Right lobe of liver (tissue), 6 donors: ENCODE measurements around the gene SPATS2L. TPM values are rescaled to one million over a fixed set of nuclear protein-coding genes. Genes with fewer than 3 reads are reported as not detected.

Source experiments
- ATAC-seq, 4 donors: fragments of 200-7000 bp; cut with Tn5 transposase; one replicate each; pipeline ENCODE4 v1.9.1; 2020; ENCODE audit warnings: mild to moderate bottlenecking in 4 of 4, moderate library complexity in 4 of 4
- DNase-seq, 3 donors: peaks; one replicate each; pipeline ENCODE4 v3.0.0-alpha.2; 2020
- H3K27ac ChIP-seq, 3 donors: fragments of 200-600 bp; one replicate each; pipeline ENCODE4 v1.8.0; 2022
- H3K27me3 ChIP-seq, 2 donors: fragments of 200-600 bp; one replicate each; pipeline ENCODE4 v1.8.0; 2022
- H3K36me3 ChIP-seq, 4 donors: fragments of 200-600 bp; sonication (generic) in 1 of 4; one replicate each; pipeline versions ENCODE4 v1.5.1 to v1.8.0; 2017 to 2022; ENCODE audit warnings: control low read depth in 1 of 4
- H3K4me1 ChIP-seq, 4 donors: fragments of 200-600 bp; sonication (generic) in 1 of 4; one replicate each; pipeline versions ENCODE4 v1.5.1 to v1.8.0; 2017 to 2022; ENCODE audit warnings: control low read depth in 1 of 4
- H3K4me3 ChIP-seq, 3 donors: fragments of 200-600 bp; one replicate each; pipeline ENCODE4 v1.8.0; 2022
- H3K9me3 ChIP-seq, 4 donors: fragments of 200-600 bp; sonication (generic) in 1 of 4; one replicate each; pipeline versions ENCODE4 v1.5.1 to v1.8.0; 2017 to 2022; ENCODE audit warnings: control low read depth in 1 of 4
- POLR2A ChIP-seq: fragments of 450-650 bp; IDR thresholded peaks from one replicate; pipeline ENCODE4 v1.6.1; 2017; ENCODE audit warnings: antibody characterized with exemption, mild to moderate bottlenecking
- WGBS: methylation state at CpG from one replicate; pipeline ENCODE4 v1.1.6; 2018; ENCODE audit warnings: low coverage, low lambda C conversion rate; ENCODE audit not compliant: insufficient coverage; ENCODE audit errors: missing lambda C conversion rate; 5-methylcytosine and 5-hydroxymethylcytosine counted together
- intact Hi-C, 2 donors: fragments of 100-400 bp; cut with DNase I; formaldehyde crosslinking; loops; one replicate each; pipeline versions ENCODE4 v1.11.2 to v1.14.1; 2022
- total RNA-seq, 6 experiments: library from RNA; depleted of rRNA in 2 of 6; stranded (reverse); fragments of >200 nt in 2 of 6; fragmentation: NEBNext Ultra II Directional in 3 of 6; extraction: Animal tissue kit (Norgen Biotek cat#: 25700) in 3 of 6; gene quantifications; one replicate each; pipeline versions ENCODE4 v1.1.0 to v1.2.4, GENCODE V29; 2016 to 2023
- TF ChIP-seq, protein P1 (sequence below), 4 donors: fragments of 200-600 bp in 3 of 4; fragments of 450-650 bp in 1 of 4; IDR thresholded peaks; one replicate each; pipeline versions ENCODE4 v1.5.1 to v1.8.0; 2016 to 2022; ENCODE audit warnings: antibody characterized with exemption in 4 of 4, mild to moderate bottlenecking in 2 of 4
- donor health status: DM: no; HTN: yes; CAD: no.
- donor health status: DM: no; HTN: no; CAD: no.
- donor health status: DM: no; HTN: no; CAD: no.
- donor health status: DM: no; HTN: yes; CAD: no.
- donor health status: DM: no; HTN: yes; CAD: no.

SPATS2L gene
- total RNA-seq, 6 experiments from 2014 or later: 60.7 to 109 (median 72.9) TPM

DNA sequence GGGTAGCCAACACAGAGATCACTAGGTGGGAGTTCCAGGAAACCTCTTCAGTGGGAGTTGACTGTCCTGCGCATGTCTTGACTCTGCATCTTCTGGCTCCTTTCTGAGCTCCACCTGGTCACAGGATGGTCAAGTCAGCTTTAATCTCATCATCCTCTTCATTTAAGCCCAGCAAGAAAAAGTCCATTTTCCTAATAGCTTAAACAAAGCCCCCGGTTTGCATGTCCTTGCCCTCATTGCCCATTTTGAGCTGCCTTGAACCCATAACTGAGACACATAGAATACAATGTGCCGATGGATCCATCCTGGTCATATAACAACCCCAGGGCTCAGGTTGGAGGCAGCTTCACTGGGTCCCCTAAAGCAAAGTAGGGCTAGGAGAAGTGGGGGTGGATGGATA lies 40.8 kb downstream of the SPATS2L start:
- intact Hi-C loops: no loop called here
- H3K27me3 ChIP-seq: no peaks in the 10 kb centered on the region
- no peak overlapping the region for H3K4me3 ChIP-seq
- ATAC-seq (no peak), DNase-seq (no peak)
- no peak for TF ChIP-seq POLR2A
- TF ChIP-seq, protein P1, sequence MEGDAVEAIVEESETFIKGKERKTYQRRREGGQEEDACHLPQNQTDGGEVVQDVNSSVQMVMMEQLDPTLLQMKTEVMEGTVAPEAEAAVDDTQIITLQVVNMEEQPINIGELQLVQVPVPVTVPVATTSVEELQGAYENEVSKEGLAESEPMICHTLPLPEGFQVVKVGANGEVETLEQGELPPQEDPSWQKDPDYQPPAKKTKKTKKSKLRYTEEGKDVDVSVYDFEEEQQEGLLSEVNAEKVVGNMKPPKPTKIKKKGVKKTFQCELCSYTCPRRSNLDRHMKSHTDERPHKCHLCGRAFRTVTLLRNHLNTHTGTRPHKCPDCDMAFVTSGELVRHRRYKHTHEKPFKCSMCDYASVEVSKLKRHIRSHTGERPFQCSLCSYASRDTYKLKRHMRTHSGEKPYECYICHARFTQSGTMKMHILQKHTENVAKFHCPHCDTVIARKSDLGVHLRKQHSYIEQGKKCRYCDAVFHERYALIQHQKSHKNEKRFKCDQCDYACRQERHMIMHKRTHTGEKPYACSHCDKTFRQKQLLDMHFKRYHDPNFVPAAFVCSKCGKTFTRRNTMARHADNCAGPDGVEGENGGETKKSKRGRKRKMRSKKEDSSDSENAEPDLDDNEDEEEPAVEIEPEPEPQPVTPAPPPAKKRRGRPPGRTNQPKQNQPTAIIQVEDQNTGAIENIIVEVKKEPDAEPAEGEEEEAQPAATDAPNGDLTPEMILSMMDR (IDR thresholded peaks at IDR 0.05): no peak
- H3K27ac ChIP-seq: no peak overlapping the region
- WGBS: 96% methylated on average over 3 of the region's 3 CpGs
- no peaks in the 10 kb centered on the region for H3K9me3 ChIP-seq
- no peaks in the 10 kb centered on the region for H3K36me3 ChIP-seq
- H3K4me1 ChIP-seq: peaks cover 0 to 11% (median 2%) of the 10 kb centered on the region in 4 donors

DNA sequence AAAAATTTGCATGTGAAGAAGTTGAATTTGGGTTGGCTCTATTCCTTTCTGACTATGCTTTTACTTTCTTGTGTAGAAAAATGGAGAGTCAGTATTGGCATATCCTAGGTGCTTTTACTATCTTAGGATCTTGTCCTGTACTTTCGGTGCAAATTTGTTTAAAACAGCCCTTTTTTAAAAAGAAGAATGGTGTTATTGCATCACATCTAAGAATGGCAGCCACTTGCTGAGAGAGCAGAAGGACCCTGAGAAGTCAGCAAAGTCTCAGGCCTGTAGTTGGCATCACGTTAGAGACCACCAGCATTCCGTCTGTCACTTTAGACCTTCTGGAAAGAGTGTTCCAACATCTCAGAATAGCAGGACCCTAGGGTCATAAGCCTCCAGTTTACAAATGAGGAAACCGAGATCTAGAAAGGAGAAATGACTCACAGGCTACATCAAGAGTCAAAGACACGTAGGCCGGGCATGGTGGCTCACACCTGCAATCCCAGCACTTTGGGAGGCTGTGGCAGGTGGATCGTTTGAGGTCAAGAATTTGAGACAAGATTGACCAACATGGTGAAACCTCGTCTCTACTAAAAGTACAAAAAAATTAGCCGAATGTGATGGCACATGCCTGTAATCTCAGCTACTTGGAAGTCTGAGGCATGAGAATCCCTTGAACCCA lies 42.5 kb downstream of the SPATS2L start:
- Histone ChIP-seq H3K9me3 (no peaks in the 10 kb centered on the region), H3K27me3 (no peaks in the 10 kb centered on the region), H3K36me3 (no peaks in the 10 kb centered on the region), H3K4me1 (peaks cover 0 to 11% (median 2%) of the 10 kb centered on the region in 4 donors), H3K4me3 (no peak overlapping the region), H3K27ac (no peak overlapping the region)
- TF ChIP-seq POLR2A: no peak
- TF ChIP-seq, protein P1 (IDR thresholded peaks at IDR 0.05): no peak
- WGBS: 91% methylated on average over 7 of the region's 9 CpGs
- intact Hi-C loops: no loop called here
- DNase-seq (no peak), ATAC-seq (peak in 2 of 4 donors; percentile 17 to 37)

DNA sequence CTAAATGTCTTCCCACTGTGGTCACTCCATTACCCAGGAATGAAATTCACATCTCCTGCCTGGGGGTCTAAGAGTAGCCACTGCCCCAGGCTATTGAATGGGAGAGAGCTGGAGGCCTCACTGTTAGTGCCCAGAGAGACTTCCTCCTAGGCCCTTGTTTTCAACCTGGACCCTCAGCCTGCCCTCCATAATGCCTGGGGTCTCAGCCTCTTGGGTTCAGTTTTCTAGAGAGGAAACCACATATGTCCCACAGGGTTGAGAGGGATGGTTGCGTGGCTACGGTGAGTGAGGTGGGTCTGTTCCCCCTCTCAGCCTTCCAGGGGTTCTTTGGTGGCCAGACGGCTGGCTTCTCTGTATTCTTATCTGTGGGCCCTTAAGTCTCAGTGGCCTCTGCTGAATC lies 43.4 kb downstream of the SPATS2L start:
- Histone ChIP-seq H3K27me3 (no peaks in the 10 kb centered on the region), H3K4me1 (peaks cover 0 to 11% (median 2%) of the 10 kb centered on the region in 4 donors), H3K27ac (no peak overlapping the region), H3K9me3 (no peaks in the 10 kb centered on the region), H3K36me3 (no peaks in the 10 kb centered on the region), H3K4me3 (no peak overlapping the region)
- intact Hi-C loops: no loop called here
- ATAC-seq: peak in 1 of 4 donors; percentile 18
- WGBS: 100% methylated on average over 1 of the region's 3 CpGs
- no peak for TF ChIP-seq POLR2A
- TF ChIP-seq, protein P1 (IDR thresholded peaks at IDR 0.05): no peak
- DNase-seq: no peak

DNA sequence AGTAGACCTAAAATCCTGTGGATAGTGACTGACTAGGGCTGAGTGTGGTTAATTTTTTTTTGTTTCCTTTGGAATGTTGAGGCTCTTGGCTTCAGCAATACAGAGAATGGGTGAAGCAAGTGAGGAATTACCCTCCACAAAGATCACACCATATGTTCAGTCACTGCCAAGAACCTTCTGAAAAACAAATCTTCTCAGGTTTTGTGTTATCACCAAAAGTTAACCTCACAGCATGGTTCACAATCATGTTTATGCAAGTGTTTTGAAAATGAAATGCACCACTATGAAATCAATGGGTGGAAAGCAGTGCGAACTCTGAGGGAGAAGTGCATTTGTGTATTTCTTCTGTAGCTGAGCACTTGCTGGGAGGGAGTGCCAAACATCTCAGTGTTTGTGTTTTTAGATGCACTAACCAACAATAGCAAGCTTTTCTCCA lies 44.4 kb downstream of the SPATS2L start:
- TF ChIP-seq, protein P1 (IDR thresholded peaks at IDR 0.05): no peak
- TF ChIP-seq POLR2A: no peak
- Histone ChIP-seq H3K36me3 (no peaks in the 10 kb centered on the region), H3K9me3 (no peaks in the 10 kb centered on the region), H3K27ac (no peak overlapping the region), H3K4me1 (peaks cover 0 to 10% (median 2%) of the 10 kb centered on the region in 4 donors), H3K4me3 (no peak overlapping the region), H3K27me3 (no peaks in the 10 kb centered on the region)
- ATAC-seq (peak in 1 of 4 donors; percentile 66), DNase-seq (no peak)
- 64% methylated on average over 1 of the region's 1 CpG for WGBS
- intact Hi-C loops: no loop called here
